Stromal cell of bone marrow (primary cell): ENCODE results near the gene HPS4.

Experiments used
- DNase-seq: peaks from one replicate; pipeline ENCODE4 v3.0.0-alpha.2; 2012; ENCODE audit warnings: low read depth

HPS4 gene

DNA sequence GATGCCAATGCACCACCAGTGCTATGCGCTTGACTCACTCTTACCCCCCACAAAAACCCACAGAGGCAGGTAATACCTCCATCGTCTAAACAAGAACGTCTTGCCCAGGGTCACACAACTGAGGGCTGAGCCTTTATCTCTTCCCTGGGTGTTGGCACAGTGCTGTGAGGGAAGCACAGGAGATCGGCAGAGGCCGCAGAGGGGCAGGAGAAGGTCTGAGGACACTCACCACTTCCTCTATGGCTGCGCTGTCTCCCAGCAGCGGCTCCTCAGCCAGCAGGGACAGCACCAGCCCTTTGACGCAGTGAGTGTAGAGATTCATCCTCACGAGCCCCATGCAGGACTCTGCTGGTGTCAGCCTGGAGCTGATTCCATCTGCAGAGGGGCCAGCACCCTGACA lies 19.9 kb downstream of the HPS4 start:
- no peak for DNase-seq

DNA sequence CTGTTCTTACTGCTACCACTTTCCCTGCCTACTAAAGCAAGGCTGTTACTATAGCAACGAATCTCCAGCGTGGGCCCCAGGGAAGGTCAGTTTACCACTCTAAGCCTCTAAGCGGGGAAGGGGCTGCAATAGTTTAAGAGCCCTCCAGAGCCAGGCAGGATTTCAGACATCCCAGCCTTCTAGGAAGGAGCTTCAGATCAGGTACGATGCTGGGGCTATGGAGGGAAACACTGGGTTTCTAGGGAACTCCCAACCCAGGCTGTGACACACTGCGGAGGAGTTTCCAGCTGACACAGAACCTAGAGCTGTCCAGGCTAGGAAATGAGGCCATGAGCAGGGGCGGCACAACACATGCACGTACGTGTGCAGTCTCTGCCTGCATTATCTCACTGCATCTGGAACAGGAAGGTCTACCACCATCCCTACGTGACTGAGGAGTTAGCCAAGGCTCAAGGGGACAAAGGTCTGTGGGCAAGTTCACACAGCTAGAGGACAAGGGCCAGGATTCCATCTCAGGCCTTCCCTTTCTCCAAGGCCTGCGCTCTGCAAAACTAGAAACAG lies 20.4 kb downstream of the HPS4 start:
- no peak for DNase-seq

DNA sequence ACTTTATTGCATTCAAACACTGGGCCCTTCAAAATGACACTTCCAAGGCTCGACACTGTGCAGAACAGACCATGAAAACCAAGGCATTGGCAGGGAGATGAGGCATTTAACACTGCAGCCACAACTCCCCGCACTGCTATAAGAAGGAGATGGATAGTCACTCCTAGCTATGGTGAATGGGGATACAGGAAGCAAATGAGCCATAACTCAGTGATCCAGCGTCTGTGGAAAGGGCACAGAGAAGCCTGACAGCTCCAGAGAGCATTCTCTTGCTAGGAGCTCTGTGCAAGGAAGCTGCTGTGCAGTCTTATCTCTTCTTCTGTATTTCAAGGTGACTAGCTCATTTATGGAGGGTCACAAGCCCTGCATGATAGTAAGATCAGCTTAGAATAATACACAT lies 20.9 kb downstream of the HPS4 start:
- no peak for DNase-seq

DNA sequence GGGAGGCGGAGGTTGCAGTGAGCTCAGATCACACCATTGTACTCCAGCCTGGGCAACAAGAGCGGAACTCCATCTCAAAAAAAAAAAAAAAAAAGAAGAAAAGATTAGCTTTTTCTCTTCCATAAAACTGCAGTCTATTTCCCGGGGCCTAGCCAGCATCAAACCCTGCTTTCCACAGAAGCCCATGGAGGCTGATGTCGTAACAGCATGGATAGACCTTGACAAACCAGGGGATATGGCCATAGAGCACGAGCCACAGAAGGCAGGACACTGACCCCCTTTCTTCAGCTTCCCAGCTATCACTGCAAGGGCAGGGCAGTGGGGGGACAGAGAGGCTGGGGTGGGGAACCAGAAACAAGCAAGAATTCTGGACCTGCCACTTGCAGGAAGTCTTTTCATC lies 21.5 kb downstream of the HPS4 start:
- no peak for DNase-seq

DNA sequence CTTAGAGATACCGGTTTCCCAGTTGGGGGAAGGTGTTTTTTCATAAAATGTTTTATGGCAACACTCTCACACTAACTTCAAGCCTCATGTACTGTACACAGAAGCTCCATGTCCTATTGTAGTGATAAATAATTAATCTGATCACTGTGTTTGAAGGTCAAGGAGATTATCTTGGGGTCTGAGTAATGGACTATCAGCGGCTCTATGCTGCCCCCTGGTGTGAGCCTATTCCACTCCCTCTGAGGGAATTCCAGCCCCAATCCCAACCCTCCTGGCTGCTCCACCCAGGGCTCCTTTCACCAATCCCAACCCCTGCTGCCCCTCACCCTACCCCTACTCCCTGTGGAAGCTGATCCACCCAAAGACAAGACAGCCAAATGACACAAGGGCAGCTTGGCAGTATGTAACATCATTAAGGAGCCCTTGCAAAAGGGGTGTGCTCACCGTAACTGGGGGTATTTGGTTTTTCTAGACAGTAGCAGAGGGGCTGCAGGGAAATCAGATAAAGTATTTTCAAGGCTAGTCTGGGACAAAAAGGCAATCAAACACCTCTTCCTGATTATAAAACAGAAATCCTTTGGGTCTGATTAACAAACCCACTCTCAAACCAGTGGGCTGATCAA lies 22.3 kb downstream of the HPS4 start:
- DNase-seq: no peak

DNA sequence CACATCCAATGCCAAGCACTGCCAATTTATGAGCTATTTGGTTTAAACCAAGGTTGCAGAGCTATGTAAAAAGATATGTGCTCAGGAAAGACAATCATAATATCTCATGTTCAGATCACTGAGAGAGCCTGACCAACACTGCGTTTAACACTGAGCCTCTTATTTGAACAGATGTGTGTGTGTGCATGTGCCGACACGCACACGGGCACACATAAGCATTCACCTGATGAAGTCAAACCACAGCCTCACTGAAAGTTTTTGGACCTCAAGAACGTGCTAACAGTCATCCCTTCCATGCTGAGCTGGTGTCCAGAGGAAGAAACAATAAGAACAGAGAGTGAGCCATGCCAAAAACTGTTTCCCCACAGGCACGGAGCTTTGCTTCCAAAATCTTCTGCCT lies 23.4 kb downstream of the HPS4 start:
- DNase-seq: no peak

DNA sequence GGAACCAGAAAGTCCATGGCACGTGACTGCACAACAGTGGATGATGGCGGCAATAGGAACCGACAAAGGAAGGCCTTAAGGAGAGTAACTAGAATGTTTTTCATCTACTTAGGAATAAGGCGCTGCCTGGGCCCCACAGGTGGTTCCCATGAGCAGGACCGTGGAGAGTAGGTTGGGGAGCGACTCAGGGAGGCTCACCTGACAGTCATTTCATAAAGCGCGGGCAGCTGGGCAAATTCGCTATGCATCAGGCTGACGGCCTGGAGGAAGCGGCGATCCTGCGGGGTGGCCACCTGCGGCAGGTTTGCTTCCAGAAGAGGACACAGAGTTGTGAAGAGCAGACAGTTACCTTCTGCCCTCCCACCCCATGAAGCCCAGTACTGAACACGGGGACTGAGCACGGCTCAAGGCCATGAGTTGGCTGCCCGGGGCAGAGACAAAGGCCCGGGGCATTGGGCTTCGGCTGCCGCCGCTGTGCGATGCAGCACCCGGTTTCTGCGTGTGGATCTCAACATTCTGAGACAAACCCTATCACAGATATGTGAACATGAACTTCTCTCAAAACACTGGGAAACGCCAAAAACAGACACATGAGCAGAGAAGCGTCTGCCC lies 25.8 kb downstream of the HPS4 start:
- no peak for DNase-seq

DNA sequence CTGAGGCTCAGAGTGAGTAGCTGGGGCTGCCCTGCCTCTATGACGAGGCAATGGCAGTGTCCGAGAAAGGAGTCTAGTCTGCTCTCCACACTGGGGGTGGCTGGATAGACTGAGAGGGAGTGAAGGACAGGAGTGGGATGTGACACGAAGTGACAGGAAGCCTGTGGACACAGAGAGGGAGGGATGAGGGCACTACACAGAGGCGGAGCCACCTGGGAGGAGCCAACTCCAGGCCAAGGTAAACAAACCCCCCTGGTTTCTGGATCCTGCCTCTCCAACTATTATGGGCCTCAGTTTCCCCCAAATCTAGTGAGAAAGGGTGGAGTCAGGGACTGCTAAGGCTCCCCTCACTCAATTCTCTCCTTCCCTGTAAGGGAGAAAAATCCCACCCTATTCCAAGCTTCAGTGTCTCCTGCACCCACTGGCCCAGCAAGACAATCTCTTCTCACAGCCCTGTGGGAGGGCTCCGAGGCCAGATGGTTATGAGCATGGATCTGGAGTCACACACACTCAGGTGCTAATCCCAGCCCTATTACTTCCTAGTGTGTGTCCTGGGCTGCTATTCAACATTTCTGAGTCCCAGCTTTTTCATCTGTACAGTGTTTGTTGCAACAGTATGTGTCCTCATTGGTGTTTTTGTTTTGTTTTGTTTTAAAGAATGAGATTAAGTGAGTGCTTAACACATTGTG lies 29.6 kb downstream of the HPS4 start:
- DNase-seq: no peak

DNA sequence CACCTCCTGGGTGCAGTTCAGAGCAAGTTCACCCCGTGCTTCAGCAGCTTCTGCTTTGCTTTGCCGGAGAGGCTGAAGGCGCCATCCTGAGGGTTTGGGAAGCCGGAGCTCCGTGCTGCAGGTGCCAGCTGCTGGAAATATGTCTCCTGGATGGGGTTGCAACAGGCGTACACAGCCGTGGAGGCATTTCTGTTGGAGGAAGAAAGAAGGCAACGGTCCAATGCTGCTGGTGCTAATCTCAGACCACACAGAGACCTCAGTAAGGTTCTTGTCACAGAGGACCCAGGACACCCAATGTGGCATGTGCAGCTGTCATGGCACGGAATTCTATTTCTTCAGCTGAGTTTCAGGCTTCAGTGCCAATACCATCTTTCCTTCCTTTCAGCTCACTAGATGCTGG lies 30.4 kb downstream of the HPS4 start:
- no peak for DNase-seq

DNA sequence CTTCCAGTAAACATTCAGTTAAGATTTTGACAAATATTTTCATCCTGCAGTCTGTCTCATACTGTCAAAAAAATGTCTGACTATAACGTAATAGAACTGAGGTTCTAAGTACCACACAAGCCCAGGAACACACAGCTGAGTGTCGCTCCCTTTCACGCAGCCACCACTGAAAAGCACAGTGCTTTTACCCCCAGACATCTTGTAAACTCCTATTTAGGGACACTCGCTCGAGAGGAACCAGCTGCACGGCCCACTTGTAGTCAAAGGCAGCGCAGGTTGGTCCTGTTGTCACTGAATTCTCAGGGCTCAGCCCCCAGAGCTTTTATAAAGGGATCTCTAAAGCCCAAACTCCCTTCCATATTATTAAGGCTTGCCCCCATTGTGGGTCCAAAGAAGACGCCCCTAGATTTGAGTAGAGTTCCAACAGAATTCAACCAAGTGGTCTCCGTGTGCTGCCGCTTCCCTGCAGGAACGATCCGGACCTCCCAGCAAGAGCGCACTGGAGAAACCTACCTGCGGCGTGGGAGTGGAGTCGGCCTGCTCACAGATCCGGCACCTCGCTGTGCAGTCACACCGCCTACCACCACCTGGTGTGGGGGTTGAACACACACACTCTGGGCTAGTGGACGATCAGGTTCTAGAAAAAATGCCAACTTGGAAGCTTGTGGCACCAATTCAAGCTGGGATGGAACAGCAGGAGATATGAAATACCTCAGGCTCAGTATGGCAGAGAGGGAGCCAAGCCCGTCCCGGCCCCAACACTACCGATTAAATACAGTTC lies 31.2 kb downstream of the HPS4 start:
- DNase-seq: no peak

DNA sequence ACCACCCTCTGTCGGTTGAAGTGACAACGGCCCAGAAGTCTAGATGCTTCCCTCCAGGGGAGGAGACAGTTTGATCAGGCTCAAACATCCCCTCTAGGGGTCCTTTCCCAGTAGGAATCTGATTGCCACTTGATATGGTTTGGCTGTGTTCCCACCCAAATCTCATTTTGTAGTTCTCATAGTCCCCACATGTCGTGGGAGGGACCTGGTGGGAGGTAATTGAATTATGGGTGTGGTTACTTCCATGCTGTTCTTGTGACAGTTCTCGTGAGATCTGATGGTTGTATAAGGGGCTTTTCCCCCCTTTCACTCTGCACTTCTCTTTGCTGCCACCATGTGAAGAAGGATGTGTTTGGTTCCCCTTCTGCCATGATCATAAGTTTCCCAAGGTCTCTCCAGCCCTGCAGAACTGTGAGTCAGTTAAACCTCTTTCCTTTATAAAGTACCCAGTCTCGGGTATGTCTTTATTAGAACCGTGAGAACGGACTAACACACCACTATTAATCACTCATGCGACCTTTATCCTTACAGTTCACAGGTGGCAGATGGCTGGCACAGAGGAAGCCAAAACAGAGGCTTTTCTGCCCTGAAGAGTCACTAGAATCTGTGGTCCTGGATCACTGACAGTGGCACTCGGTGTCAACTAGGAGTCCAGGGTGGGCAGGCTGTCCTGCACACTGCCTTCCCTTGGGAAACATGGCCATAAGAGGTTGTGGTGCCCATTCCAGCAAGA lies 33.0 kb downstream of the HPS4 start:
- no peak for DNase-seq

DNA sequence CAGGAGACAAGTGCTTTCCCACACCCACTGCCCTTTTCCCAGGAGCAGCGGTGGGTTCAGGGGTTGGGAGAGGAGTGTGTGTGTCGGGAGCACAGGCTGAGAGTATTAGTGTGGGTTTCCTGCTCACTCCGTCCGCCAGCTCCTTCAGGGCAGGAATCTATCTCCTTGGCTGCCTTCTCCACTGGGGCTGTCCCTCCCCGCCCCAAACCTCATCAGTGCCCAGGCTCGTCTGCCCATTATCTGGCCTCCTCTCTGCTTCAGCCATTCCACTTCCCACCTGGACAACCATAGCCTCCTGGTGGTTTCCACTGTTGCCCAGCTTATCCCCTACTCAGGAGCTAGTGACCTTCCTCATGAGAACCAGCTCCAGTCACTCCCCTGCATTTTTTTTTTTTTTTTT lies 34.6 kb downstream of the HPS4 start:
- DNase-seq: no peak

DNA sequence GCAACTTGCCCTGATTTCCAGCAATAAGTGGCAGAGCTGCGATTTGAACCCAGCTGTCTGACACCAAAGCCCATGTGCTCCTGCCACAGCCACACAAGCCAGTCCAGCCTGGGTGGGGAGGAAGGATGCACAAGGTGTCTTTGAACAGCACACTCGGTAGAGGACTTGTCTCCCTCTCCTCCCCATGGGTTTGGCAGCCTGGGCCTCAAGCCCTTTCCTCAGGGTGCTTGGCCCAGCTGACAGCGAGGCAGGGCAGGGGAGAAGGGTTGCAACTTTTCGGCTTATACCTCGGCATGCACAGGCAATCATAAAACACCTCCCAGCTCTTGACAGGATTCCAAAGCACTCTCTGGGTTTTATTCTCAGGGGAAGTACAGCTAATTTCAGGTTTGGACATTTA lies 35.2 kb downstream of the HPS4 start:
- DNase-seq: no peak

DNA sequence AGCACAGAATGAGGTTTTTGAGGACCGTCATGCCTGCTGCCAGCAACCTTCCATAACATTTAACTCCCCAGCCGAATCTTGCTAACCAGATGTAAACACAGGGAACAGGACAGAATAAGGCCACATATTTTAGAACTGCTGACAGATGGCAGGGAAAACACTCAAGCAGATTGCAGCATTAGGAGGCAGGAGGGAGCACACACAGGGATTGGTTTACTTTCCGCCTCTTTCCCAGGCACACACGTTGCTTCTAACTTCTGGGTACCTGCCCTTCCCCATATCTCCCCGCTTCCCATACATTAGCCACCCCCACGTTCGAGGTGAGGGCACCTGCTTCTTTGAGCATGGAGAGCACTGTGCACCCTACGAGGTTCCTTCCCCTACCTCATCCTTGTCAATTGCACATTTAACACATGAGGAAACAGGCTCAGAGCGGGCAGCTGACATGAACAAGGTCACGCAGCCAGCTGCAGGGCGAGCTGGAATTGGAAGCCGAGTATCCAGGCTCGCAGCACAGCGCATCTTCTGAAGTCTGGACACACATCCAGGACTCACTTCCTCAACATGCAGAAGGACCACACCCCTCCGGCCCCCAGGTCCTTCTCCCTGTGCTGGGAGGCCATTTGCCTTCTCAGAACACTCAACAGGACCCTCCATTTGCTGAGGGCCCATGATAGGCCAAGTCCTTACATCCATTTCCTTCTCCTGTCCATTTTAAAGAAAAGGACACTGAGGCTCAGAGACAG lies 35.8 kb downstream of the HPS4 start:
- DNase-seq: no peak

DNA sequence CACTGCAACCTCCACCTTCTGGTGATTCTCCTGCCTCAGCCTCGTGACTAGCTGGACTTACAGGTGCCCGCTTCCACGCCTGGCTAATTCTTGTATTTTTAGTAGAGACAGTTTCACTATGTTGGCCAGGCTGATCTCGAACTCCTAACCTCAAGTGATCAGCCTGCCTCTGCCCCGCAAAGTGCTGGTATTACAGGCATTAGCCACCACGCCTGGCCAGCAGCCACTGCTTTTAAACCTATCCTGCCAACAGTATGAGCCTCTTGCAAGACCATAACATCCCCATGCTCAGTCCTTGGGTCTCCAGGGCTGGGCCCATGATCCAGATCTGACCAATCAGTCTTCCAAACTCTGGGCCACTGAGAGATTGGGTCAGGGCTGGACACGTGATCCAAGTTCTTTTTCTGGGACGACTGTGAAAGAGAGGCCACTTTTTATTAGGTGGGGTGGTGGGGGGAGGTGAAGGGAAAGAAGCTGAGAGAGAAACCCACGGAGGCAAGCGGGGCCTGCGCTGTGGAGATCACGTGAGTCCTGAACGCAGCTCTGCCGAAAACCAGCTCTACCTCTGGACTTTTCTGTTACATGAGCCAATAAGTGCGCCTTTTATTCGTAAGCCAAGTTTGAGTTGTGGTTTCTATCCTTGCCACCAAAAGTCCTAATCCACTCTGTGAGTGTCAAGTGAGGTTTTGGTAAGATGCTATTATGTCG lies 36.6 kb downstream of the HPS4 start:
- DNase-seq: no peak

DNA sequence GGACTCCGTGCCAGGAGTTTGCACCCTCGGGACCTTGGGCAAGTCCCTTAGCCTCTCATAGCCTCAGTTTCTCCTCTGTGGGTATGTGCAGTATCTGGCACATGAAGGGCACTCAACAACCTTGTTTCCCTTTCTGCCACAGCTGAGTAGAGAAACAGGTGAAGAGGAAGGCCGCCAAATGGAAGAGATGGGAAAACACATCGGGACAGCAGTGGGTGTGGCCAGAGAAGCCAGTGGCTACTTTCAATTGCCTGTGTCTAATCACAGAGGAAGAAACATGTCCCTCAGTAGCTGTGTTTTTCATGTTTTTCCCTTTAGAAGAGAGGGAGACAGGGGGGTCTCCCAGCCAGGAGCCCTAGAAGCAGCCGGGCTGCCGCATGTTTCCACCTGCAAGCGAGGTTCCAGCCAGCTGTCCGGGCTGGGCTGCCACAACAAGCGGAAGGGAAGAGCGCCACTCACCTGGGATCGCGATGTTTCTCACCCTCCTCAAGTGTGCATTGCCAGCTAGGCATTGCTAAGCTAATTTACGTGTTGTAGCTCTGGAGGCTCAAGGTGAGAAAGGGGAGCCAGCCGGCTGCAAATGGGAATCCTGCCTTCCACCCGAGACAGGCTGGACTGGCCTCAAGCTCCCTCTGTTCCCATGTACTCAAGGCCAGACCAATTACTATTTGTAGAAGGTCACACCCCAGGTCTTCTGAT lies 37.9 kb downstream of the HPS4 start:
- no peak for DNase-seq

DNA sequence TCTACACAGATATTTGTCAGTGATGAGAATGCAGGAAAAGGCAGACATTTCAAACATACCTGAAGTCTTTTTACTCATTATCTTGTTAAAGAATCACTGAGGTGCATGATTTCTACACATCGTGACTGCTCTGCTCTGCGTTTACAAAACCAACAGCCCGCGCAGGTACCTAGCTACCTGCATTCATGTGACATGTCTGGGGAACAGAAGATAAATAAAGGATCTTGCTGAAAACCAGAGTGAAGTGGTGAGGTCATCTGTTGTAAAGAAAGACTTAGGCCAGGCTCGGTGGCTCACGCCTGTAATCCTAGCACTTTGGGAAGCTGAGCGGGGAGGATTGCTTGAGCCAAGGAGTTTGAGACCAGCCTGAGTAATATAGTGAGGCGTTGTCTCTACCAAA lies 38.8 kb downstream of the HPS4 start:
- no peak for DNase-seq

DNA sequence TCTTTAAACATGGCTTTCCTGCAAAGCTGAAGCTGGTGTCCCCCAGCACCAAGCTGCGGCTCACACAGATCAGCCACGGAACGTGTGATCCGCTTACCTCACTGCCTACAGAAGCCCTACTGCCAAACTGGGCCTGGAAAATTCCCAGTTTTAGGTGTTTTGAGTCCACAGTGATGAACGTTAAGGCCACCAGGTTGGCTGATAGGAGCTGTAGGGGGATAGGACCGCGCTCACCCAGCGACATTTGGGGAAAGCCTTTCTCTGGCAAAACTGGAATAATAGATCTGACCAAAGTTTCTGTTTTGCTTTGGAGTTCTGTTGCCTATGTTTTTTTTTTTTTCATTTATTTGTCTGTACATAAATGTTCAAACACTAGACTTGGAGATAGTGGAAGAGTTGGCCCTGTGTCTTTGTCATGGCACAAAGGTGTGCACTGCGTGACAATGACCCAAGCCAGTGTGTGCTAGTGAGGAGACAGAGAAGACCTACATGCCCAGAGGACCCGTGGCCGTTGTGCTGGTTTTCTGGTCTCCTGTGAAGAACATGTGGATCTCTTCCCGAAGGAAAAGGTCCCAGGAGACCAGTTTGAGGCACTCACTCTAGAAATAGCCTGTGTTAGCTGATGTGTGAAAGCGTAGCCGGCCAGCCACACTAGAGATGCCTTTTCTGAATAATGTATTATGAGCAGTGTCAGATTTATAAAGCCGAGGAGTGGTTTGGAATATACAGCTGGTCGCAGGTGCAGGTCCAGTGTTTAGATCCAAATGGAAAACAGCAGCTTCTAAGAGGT lies 39.5 kb downstream of the HPS4 start:
- DNase-seq: no peak

DNA sequence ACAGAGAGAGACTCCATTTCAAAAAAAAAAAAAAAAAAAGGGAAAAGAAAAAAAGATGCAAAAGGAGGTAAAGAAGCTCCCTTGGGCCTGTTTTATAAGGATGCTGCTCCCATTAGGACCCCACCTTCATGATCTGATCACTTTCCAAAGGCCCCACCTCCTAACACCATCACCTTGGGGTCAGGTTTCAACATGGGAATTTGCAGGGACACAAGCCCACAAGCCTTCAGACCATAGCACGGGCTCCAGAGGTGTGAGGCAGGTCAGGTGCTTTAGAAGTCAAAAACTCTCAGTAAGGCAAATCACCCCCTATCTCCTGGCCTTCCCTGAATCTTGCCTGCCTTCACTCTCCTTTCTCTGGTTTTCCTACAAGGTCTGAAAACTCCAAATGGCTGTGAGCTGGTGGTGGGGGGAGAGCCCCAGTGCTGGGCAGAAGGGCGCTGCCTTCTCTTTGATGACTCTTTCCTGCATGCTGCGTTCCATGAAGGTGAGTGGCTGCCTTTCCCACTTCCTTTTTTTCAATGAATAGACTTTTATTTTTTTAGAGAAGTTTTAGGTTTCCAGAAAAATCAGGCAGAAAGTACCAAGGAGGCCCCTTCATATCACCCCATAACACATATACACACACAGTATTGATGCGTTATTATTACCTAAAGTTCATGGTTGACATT lies 41.4 kb downstream of the HPS4 start:
- no peak for DNase-seq
